ENCODE results near the gene GABPA.

- TF ChIP-seq CTCF (IDR thresholded peaks at IDR 0.05; ENCODE audit: low read depth, low read length, missing input control) (no peak), TAF1 (conservative IDR thresholded peaks at IDR 0.05) (no peak)
Observed at GRCh38 chr21:25742900-25743299, 8.1 kb downstream of the GABPA start.

Data from liver (tissue), 3 donors.